Prostate gland (tissue), 2 donors: ENCODE results near the gene TMPRSS5.

Experiments
- POLR2A ChIP-seq: fragments of 450-650 bp; IDR thresholded peaks from one replicate; pipeline ENCODE4 v1.6.1; 2016; ENCODE audit warnings: antibody characterized with exemption, mild to moderate bottlenecking
- TF ChIP-seq, protein P1 (sequence below), 4 experiments: fragments of 200-600 bp in 2 of 4; fragments of 450-650 bp in 2 of 4; sonication (generic) in 2 of 4; IDR thresholded peaks; 1 replicate in 3 of 4; 2 replicates in 1 of 4; pipeline ENCODE4 v1.5.1; 2016 to 2019; ENCODE audit warnings: antibody characterized with exemption in 4 of 4, mild to moderate bottlenecking in 2 of 4, moderate library complexity in 2 of 4

DNA sequence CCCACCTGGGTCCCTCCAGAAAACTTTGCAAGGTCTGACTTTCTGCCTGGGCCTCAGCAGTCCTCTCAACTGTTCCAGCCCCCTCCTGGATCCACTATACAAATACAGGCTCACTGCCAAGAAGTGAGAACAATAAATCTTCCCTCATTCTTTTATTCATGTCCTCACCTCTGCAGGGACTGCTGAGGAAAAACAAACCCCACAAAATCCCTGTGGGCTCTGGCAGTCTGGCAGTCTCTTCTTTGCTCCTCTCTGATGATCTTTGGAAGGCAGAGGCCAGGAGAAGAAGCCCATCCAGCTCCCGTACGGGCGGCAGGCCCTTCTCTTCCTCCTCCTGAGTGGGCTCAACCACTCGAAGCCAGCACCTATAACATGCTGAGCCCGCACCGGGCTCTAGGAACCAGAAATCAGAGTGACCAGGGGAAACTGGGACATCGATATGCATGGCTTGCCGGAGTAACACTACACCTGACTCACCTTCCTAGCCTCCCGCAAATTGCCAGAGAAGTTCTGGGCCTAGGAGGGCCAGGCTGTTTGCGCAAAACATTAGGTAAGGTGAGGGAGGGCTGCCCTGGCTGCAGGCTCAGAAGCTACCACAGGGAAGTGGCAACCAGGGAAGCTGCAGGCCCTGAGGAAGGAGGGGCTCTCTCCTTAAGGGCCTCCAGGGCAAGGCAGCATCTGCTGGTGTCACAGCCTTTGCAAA lies 24.2 kb downstream of the TMPRSS5 start:
- TF ChIP-seq, protein P1, sequence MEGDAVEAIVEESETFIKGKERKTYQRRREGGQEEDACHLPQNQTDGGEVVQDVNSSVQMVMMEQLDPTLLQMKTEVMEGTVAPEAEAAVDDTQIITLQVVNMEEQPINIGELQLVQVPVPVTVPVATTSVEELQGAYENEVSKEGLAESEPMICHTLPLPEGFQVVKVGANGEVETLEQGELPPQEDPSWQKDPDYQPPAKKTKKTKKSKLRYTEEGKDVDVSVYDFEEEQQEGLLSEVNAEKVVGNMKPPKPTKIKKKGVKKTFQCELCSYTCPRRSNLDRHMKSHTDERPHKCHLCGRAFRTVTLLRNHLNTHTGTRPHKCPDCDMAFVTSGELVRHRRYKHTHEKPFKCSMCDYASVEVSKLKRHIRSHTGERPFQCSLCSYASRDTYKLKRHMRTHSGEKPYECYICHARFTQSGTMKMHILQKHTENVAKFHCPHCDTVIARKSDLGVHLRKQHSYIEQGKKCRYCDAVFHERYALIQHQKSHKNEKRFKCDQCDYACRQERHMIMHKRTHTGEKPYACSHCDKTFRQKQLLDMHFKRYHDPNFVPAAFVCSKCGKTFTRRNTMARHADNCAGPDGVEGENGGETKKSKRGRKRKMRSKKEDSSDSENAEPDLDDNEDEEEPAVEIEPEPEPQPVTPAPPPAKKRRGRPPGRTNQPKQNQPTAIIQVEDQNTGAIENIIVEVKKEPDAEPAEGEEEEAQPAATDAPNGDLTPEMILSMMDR (IDR thresholded peaks at IDR 0.05) = no peak
- no peak for TF ChIP-seq POLR2A
